ENCODE measurements around the gene CCDC102B.

The CCDC102B gene

GRCh38 chr18:69082499-69082898 is 284.6 kb downstream of the CCDC102B start:
- no peak for DNase-seq (ENCODE audit: low read depth, low spot score)

GRCh38 chr18:69085951-69086350 is 288.1 kb downstream of the CCDC102B start:
- DNase-seq (ENCODE audit: low read depth, low spot score), result no peak

GRCh38 chr18:69088973-69089372 is 291.1 kb downstream of the CCDC102B start:
- DNase-seq (ENCODE audit: low read depth, low spot score), result no peak

- DNase-seq (ENCODE audit: low read depth, low spot score), result no peak
Observed at GRCh38 chr18:69097349-69097748, 299.5 kb downstream of the CCDC102B start.

- peak; percentile 14 for DNase-seq (ENCODE audit: low read depth, low spot score)
Observed at GRCh38 chr18:69102959-69103358, 305.1 kb downstream of the CCDC102B start.
